Stimulated activated CD4-positive, alpha-beta T cell treated with anti-CD3 and anti-CD28 coated beads, Interleukin-12 subunit alpha, Interleukin-12 subunit beta, amount 100 ng/mL, for 48 hours (primary cell): ENCODE data around the gene GRIK1.
"Not testable (repeated sequence)": the region's sequence is repeated elsewhere in the genome, so short reads cannot be mapped to it uniquely, and the experiment has no call there.

Experiments used
- DNase-seq, 3 donors: peaks; one replicate each; pipeline ENCODE4 v3.0.0-alpha.2; 2020; ENCODE audit warnings: low read depth in 2 of 3, low spot score in 1 of 3

GRIK1 gene

DNA sequence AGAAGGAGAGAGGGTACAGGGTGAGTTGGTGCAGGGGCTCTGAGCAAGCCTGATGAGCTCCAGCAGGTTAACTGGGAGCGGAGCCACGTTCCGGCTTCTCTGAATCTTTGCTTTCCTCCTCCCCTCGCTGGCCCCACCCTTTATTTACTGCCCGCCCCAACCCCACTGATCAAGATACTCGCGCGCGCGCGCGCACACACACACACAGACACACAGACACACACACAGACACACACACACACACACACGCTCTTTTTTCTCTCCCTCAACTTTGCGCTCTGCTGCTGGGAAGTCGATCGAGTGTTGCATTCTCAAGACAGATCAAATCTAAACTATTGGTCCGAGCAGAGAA, at the start of gene GRIK1:
Gene GRIK1, minus strand, starts transcription at position 73 of the 352 bp plus-strand sequence.
- DNase-seq: no peak

DNA sequence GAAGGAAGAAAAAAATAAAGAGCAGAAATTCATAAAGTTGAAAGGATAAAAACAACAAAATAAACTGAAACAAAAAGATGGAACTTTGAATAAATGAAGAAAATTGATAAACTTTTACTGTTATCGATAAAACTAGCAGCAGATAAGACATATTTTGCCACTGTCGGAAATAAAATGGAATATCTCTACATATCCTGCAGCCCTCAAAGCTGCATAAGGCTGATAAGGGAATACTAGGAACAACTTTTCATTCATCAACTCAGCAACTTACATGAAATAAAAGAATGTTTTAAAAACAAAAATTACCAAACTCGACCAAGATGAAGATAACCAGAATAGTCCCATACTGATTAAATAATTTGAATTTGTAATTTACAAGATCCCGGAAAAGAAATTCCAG, 48.0 kb upstream of the GRIK1 start:
- no peak for DNase-seq

DNA sequence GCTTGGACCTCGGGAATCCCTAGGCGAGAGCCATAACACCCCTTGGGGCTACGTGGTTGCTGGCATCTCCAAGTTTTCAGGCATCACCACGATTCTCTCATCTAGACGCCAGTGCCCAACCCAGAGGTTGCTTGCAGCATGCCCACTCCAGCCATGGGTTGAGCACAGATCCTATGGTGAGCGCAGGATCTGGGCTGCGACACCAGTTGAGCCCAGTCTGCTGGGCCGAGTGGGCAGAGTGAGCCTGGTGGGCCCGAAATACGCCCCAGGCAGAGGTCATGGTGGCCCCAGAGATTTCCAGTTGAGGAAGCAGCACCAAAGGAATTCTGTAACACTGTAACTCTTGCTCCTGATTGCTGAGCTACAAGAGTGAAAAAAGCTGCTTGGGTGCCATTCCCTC, 46.1 kb upstream of the GRIK1 start:
- no peak for DNase-seq

DNA sequence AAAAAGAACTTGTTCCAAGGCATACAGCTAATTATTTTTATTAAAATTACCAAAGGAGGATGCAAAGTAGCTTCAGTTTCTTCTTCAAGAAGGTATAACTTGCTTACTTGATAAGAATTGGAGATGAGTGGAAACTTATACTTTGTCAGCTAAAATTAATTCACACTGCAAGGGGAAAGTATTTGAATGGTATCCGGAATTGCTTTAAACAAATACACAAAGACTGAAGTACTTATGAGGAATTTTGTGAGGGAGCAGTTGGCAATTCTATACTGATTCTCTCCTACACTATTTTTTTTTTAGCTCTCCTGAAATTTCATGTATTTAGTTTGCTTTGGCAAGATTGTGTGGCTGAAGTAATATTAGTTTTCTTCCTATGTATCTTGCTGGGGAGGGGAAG, 39.2 kb upstream of the GRIK1 start:
- DNase-seq: no peak

DNA sequence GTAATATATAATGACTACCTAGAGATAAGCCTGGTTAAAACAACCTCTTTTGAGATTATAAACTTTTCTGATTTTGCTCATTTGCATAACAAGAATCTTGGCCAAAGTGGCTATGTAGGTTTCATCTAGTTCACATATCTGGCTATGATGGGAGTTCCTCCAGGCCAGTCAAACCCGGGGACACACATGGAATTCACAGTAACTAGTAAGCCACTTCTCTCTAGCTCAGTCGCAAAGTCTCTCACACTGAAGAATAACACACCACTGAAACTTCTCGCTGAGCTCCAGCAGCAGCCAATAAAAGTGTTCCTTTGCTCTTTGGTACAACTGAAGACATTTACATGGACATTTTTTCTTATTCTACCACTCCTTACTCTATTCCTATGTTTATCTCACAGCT, 36.0 kb upstream of the GRIK1 start:
- DNase-seq: no peak

DNA sequence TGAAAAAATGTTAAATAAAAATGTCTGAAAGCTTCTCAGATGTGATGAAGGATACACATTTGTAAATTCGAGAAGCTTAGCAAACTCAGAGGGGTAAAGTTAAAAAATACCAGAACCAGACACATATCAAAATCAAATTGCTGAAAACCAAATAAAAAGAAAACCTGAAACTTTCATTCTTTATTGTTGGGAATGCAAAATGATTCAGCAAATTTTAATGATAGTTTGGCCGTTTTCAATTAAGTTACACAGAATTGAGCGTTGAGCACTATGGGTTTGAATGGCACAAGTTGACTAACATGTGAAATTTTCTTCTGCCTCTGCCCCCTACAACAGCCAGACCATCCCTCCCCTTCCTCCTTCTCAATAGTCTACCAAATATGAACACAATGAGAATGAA, 33.5 kb upstream of the GRIK1 start:
- no peak for DNase-seq

DNA sequence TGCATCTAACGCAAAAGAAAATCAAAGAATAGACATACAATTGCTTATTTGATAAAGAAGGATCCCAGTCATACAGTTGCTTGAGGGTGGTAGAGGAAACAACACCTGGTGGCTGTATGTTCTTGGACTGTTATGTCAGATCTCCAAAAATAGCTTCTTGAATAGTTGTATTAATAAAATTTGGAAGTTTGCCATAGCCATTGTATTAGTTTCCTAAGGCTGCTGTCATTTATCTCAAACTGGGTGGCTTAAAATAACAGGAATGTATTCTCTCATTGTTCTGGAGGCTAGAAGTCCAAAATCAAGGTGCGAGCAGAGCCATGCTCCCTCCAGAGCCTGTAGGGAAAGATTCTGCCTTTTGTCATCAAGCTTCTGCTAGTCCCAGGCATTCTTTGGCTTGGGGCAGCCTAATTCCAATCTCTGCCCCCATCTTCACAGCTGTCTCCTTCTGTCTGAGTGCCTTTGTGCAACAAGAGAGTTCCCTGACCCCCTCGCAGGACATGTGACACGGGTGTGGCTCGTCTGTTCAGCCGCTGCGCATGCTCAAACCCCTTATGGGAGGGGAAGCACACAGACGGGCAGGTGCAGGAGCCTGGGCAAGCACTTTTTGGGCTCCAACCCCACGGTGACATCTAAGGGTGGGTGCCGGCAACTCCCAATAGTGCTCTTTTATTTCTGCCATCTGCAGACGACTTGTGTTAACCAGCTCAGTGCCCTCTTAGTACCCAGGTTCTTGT, 21.7 kb upstream of the GRIK1 start:
- no peak for DNase-seq

DNA sequence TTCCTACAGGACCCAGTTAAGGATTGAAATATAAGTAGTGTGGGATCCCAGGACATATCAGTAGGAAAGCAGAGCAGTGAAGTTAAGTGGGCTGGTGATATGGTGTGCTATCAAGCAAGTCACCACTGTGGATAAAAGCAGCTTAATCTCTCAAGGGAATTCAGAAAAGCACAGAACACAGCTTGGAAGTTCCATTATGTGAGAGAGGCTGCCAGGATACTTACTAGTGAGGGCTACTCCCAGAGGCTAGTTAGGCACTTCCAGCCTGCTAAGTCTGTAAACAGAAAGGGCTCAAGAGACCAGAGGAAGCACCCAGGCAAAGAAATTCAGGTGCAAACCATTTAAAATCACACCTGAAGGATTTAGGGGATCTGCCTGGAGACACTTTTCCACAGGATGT, 18.8 kb upstream of the GRIK1 start:
- DNase-seq: no peak

DNA sequence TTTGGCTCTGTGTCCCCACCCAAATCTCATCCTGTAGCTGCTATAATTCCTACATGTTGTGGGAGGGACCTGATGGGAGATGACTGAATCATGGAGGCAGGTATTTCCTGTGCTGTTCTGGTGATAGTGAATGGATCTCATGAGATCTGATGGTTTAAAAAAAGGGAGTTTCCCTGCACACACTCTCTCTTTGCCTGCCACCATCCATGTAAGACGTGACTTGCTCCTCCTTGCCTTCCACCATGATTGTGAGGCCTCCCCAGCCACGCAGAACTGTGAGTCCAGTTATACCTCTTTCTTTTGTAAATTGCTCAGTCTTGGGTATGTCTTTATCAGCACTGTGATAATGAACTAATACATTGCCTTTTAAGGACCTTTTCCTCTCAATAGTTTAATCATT, 18.2 kb upstream of the GRIK1 start:
- DNase-seq: not testable (repeated sequence)

DNA sequence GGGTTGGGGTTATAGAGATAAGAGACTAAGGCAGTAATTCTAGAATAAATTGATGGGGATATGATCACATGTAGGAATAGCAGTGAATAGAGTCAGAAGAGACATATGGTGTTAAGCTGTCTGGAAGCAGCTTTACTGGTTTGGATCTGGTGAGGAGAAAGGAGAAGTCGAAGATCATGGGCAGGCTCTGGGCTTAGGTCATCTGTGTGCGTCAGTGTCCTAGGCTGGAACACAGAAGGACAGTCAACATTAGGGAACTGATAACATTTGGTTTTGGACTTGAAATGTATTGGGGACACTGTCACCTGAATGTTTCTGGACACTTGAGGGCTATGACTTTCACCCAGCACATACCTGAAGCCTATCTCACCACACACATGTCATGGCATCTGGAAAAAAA, 13.9 kb upstream of the GRIK1 start:
- no peak for DNase-seq

DNA sequence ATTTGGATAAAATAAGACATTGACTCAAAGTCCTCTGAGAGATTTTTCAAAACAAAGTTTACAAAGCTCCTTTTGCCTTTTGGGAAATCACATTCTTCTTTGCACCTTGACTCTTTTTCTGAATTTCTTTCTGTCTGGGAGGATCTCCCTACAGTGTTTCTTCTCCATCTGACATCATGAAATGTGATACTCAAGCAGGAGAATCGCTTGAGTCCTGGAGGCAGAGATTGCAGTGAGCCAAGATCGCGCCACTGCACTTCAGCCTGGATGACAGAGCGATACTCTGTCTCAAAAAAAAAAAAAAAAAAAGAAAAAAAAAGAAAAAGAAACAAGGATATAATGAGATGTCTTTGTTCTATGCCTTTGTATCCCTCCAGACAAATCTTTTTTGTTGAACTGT, 13.3 kb upstream of the GRIK1 start:
- DNase-seq: no peak

DNA sequence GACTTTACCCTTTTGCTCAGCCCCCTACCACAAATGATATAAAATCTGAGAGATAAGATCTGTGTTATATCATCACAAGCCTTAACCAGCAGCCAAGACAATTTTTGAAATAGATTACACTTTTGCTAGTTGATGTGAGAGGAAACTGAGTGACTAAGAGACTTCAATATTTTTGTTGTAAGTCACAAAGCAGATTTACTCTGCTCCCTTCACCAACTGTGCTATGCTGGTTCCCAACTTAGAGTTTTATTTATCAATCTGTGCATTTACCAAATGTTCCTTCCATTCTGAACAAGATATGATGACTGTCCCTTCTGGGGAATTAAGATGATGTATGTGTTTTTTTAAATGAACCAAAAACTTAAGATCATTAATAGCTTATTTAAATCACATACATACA, 12.1 kb upstream of the GRIK1 start:
- DNase-seq: no peak

DNA sequence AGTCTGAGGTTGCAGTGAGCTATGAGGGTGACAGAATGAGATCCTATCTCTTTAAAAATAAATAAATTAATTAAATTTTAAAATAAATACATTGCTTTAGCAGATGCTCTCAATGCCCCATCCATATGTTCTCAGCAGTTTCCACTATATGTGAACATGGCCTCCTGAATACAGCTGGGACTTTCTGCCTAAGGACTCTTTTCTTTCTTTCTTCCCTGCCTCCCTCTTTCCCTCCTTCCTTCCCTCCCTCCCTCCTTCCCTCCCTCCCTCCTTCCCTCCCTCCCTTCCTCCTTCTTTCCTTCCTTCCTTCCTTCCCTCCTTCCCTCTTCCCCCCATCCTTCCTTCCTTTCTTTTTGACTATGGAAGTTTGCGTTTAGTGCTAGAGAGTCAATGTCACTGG, 10.2 kb upstream of the GRIK1 start:
- DNase-seq: no peak

DNA sequence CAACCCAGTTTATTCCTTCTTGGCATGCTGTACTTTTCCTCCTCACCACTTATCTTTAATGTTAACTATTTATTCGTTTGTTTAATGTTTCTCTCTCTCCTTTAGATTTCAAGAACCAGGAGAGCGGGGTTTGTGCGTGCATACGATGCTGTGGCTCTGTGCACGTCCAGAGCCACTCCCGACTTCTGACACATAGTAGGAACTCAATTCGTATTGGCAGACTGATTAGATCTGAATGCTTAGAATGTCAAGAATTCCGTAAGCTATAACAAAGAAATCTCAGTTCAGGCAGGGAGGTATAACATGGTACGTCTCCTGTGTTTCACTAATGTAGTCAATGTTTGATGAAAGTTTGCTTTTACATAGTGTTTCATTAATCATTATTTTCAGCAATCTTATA, 7.3 kb upstream of the GRIK1 start:
- no peak for DNase-seq

DNA sequence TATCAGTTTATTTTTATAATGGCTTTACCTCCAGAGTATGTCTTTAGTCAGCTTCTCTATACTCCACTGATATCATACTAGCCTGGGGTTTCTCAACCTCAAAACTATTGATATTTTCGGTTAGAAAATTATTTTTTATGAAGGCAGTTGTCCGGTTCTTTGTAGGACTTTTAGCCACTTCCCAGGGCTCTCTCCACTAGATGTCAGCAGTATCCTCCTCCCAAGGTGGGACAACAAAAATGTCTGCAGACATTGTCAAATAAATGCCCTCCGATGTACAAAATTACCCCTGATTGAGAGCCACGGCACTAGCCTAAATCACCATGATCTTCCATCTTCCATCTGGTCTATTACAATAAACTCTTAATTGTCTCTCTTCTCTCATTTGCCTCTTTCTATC, 4.1 kb upstream of the GRIK1 start:
- no peak for DNase-seq

DNA sequence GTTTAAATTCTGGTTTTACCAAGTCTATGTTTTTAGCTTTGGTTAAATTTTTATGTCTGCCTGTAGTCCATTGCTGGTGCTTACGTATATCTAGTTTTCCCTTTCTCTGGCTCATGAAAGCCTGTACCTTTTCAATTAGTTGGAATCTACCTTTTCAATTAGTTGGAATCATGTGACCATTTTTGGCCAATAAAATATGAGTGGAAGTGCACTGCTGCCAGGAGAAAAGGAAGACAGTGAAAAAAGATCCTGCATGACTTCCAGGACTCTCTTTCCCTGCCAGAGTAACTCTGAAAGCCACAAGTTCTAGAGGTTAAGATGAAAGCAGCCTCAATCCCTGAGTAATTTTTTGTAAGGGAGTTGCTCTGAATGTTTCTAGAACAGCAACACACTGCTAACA, 2.2 kb upstream of the GRIK1 start:
- DNase-seq: no peak

DNA sequence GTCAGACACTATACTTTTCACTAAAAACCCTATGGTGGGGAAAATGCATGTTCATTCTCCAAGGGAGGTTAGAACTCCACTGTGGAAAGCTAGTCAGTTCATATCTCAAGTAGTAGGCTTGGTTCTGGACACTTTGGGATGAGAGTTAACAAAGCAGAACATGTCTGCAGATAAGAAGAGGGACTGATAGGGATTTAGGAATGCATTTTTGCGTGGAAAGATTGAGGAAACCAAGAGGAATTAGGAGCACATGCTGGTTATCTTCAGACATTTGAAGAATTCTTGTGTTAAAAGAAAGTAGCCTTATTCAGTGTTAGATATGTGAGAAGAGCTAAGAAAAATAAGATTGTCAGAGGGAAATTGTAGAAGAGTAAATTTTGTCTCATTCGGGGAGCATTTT, 1.2 kb upstream of the GRIK1 start:
- no peak for DNase-seq

DNA sequence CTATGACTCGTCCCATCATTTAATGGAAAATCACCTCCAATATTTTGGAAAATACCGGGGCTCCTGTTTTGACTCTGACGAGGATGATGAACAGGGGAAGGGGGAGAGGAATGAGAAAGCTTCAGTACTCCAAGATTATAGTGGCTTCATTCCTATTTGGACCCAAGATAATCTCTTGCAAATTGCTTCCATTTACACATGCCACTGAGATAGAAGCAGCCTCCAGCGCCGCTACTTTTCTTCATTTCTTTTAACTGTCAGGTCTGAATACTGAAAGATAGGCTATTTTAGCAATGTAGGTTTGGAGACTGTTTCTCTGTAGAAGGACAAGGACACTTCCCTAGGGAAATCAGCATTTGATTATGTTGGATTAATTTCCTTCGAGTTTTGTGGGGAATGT, 565 bp upstream of the GRIK1 start:
- DNase-seq: no peak

DNA sequence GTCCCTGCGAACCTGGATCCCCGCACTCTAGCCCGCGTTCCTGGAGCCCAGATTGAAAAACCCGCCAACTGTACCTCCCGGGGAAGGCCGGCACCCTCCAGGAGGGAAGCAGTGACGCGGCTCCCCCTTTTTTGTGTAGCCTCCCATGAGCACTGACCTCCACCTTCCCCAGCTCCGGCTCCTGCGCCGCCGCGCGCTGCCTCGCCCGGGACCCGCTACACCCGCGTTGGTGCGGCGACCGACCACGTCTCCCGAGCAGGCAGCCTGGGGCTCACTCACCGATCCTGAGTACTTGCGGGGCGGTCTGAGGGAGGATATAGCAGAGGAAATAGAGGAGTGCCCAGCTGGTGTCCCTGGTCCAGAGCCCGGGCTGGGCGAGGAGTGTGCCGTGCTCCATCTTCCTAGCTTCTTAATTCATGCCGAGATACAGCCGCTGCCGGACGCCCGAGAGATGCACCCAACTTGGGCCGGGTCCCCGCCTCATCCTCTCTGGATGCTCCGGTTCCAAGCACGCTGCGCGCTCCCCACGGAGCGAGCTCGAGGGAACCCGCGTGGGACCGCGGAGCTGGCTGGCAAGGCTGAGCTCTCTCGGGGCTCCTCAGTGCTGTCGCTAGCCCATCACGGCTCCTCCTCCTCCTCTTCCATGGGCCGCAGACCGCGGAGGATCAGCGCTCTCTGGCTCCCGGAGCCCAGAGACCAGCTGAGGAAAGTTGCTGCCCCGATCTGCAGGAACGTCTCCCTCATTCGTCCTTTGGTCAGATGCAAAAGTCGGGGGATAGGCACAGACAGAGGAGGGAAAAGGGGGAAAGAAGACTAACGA, 482 bp downstream of the GRIK1 start:
- no peak for DNase-seq

DNA sequence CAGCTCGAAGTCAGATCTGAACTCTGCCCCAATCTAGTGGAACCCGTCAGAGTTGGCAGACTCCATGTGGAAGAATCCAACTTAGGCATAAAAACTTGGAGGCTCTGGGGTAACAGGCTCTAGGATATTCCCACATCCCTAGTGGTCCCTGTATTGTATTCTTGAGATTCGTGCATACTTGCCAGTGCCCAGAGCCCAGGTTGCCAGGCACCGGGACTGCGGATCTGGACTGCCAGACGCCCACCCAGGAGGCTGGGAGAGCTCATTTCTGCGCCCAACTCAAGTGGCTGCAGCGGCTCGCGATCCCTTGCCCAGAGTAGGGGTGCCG, 1.1 kb downstream of the GRIK1 start:
- no peak for DNase-seq

DNA sequence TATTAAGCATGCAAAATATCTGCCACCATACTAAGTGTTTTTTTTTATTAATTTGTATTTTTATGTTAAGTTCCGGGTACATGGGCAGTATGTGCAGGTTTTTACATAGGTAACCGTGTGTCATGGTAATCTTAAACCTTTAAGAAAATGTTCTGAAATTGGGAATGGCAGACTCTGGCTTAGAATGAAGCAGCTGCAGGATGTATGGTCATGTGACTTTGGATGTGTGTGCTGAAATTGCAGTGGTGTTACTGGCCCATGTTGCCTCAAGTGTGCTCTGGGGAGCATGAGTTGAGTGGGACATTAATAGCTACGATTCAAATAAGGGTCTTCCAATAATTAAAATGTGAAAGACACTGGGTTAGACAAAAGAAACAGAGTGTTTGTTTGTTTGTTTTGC, 6.7 kb downstream of the GRIK1 start:
- DNase-seq: no peak

DNA sequence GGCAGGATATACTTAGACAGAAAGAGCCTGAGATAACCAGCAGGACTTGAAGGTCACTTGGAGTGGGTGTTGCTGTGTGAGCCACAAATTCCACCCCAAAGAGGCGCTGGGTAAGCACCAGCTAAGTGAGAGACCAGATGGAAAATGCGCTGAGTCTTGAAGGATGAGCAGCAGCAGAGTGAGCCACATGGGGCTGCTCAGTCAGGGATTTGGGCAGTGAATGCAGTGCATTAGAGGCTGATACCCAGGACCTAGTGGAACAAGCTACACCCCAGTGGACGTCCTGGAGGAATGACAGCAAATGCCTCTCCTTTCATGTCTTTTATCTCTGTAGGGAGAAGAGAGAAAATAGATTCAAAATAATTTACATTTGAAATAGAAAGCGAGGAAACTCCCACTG, 11.3 kb downstream of the GRIK1 start:
- no peak for DNase-seq

DNA sequence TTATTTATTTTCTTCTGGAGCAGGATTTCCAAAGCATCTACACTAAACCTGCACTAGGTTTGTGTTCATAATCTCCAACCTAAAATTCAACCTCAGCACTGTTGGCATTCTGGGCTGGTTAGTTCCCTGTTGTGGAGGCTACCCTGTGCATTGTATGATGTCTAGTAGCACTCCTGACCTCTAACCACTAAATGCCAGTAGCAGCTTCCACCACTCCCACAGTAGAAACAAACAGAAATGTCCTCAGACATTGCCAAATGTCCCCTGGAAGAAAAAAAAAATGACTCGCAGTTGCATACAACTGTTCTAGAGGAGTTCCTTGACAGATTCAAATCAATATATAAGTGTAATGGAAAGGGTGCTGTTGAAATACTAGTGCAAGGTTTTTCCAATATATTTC, 18.9 kb downstream of the GRIK1 start:
- DNase-seq: no peak
